Measurements from ENCODE around the gene LONP2.

The LONP2 gene

GRCh38 chr16:48277158-48277557 is 33.1 kb downstream of the LONP2 start:
- Histone ChIP-seq H3K27ac (ENCODE audit: low read depth, low read length, poor library complexity, severe bottlenecking) (no peak overlapping the region), H3K4me1 (ENCODE audit: insufficient read depth, low read length, severe bottlenecking) (no peaks in the 10 kb centered on the region), H3K4me3 (ENCODE audit: low read depth, low read length, poor library complexity, severe bottlenecking) (no peak overlapping the region), H3K4me2 (ENCODE audit: low read length) (no peak overlapping the region), H3K27me3 (ENCODE audit: insufficient read depth, low read length) (no peaks in the 10 kb centered on the region), H3K9me2 (ENCODE audit: low read depth, low read length) (no peaks in the 10 kb centered on the region), H3K79me2 (ENCODE audit: insufficient read depth, low read length) (no peaks in the 10 kb centered on the region), H3K9me3 (ENCODE audit: low read length) (no peaks in the 10 kb centered on the region), H3F3A (ENCODE audit: insufficient read depth, low read length) (no peaks in the 10 kb centered on the region), H2AFZ (ENCODE audit: low read length) (no peak overlapping the region), H3K9ac (ENCODE audit: low read length) (no peak overlapping the region), H4K20me1 (ENCODE audit: insufficient read depth, low read length) (no peaks in the 10 kb centered on the region), H3K36me3 (ENCODE audit: insufficient read depth, low read length) (peaks cover 47% of the 10 kb centered on the region; the same call in 1 of the 2 replicates)
- TF ChIP-seq EZH2 (IDR thresholded peaks at IDR 0.05; ENCODE audit: borderline replicate concordance, low read length) (no peak), CTCF (IDR thresholded peaks at IDR 0.05; ENCODE audit: low read length) (no peak)

DNA sequence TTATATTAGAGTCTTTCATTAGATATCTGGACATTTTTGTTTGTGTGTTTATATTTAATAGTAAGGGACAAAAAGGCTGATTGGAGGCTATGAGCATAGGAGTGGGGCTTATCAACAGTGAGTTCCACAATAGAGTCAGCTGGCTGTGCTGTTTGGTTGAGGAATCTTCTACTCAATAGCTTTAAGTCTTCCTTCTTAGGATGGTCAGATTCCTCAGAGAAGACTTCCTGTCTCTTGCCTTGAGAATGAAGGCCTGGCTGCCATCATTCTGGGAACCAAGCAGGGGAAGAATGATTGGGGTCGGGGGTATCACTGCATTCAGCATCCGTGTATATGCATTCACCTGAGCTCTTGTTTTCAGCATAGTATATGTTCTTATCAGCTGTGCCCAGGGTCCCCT is 35.1 kb downstream of the LONP2 start:
- Histone ChIP-seq H4K20me1 (ENCODE audit: insufficient read depth, low read length) (no peaks in the 10 kb centered on the region), H3K36me3 (ENCODE audit: insufficient read depth, low read length) (peaks cover 44% of the 10 kb centered on the region), H3K9me3 (ENCODE audit: low read length) (no peaks in the 10 kb centered on the region), H3K4me3 (ENCODE audit: low read depth, low read length, poor library complexity, severe bottlenecking) (no peak overlapping the region), H3K4me2 (ENCODE audit: low read length) (no peak overlapping the region), H3K9me2 (ENCODE audit: low read depth, low read length) (no peaks in the 10 kb centered on the region), H3F3A (ENCODE audit: insufficient read depth, low read length) (no peaks in the 10 kb centered on the region), H3K27me3 (ENCODE audit: insufficient read depth, low read length) (no peaks in the 10 kb centered on the region), H3K9ac (ENCODE audit: low read length) (no peak overlapping the region), H3K27ac (ENCODE audit: low read depth, low read length, poor library complexity, severe bottlenecking) (no peak overlapping the region), H3K79me2 (ENCODE audit: insufficient read depth, low read length) (no peaks in the 10 kb centered on the region), H2AFZ (ENCODE audit: low read length) (no peak overlapping the region), H3K4me1 (ENCODE audit: insufficient read depth, low read length, severe bottlenecking) (no peaks in the 10 kb centered on the region)
- TF ChIP-seq CTCF (IDR thresholded peaks at IDR 0.05; ENCODE audit: low read length) = no peak
- TF ChIP-seq EZH2 (IDR thresholded peaks at IDR 0.05; ENCODE audit: borderline replicate concordance, low read length) = no peak

- Histone ChIP-seq H3K27me3 (ENCODE audit: insufficient read depth, low read length) (no peaks in the 10 kb centered on the region), H3K4me2 (ENCODE audit: low read length) (no peak overlapping the region), H3K9ac (ENCODE audit: low read length) (no peak overlapping the region), H3K9me2 (ENCODE audit: low read depth, low read length) (no peaks in the 10 kb centered on the region), H3K4me3 (ENCODE audit: low read depth, low read length, poor library complexity, severe bottlenecking) (no peak overlapping the region), H4K20me1 (ENCODE audit: insufficient read depth, low read length) (no peaks in the 10 kb centered on the region), H2AFZ (ENCODE audit: low read length) (no peak overlapping the region), H3K9me3 (ENCODE audit: low read length) (no peaks in the 10 kb centered on the region), H3K79me2 (ENCODE audit: insufficient read depth, low read length) (no peaks in the 10 kb centered on the region), H3K36me3 (ENCODE audit: insufficient read depth, low read length) (peaks cover 48% of the 10 kb centered on the region), H3K27ac (ENCODE audit: low read depth, low read length, poor library complexity, severe bottlenecking) (no peak overlapping the region), H3K4me1 (ENCODE audit: insufficient read depth, low read length, severe bottlenecking) (no peaks in the 10 kb centered on the region), H3F3A (ENCODE audit: insufficient read depth, low read length) (no peaks in the 10 kb centered on the region)
- TF ChIP-seq EZH2 (IDR thresholded peaks at IDR 0.05; ENCODE audit: borderline replicate concordance, low read length) = no peak
- TF ChIP-seq CTCF (IDR thresholded peaks at IDR 0.05; ENCODE audit: low read length) = no peak
Measured at GRCh38 chr16:48280546-48280945, 36.4 kb downstream of the LONP2 start.
